HL-60 (cell line): ENCODE data around the gene FABP6.

Experiments used
- DNase-seq, 2 experiments: peaks; one replicate each; pipeline ENCODE4 v3.0.0-alpha.2; 2010 to 2020; ENCODE audit warnings: low read depth in 1 of 2, low spot score in 1 of 2
- H3K27ac ChIP-seq: fragments of 250-450 bp; sonication (Bioruptor Pico); replicated peaks from 2 replicates; pipeline ENCODE4 v1.5.1; 2020; ENCODE audit warnings: mild to moderate bottlenecking, moderate library complexity
- H3K27me3 ChIP-seq: fragments of 250-450 bp; sonication (Bioruptor Pico); 2 replicates; pipeline ENCODE4 v1.5.1; 2021; ENCODE audit warnings: mild to moderate bottlenecking, moderate library complexity; ENCODE audit not compliant: insufficient read depth, poor library complexity, severe bottlenecking
- H3K4me3 ChIP-seq: replicated peaks from 2 replicates; pipeline ENCODE4 v1.5.1; 2011; ENCODE audit warnings: mild to moderate bottlenecking, control low read depth, low read length; ENCODE audit not compliant: insufficient read depth
- CTCF ChIP-seq: IDR thresholded peaks from one replicate; pipeline ENCODE4 v1.5.1; 2011; ENCODE audit warnings: low read length, control low read depth, inconsistent platforms; ENCODE audit not compliant: insufficient read depth
- GABPA ChIP-seq: IDR thresholded peaks from 2 replicates; pipeline ENCODE4 v1.6.1; 2012; ENCODE audit warnings: low read depth
- POLR2AphosphoS5 ChIP-seq: IDR thresholded peaks from 2 replicates; pipeline ENCODE4 v1.6.1; 2012; ENCODE audit warnings: low read depth
- REST ChIP-seq: IDR thresholded peaks from 2 replicates; pipeline ENCODE4 v1.6.1; 2012; ENCODE audit warnings: low read depth; ENCODE audit not compliant: insufficient replicate concordance
- SPI1 ChIP-seq: IDR thresholded peaks from 2 replicates; pipeline ENCODE4 v1.6.1; 2012; ENCODE audit warnings: low read depth, mild to moderate bottlenecking, borderline replicate concordance

FABP6 gene

GRCh38 chr5:160272889-160273288 is 43.6 kb downstream of the FABP6 start:
- DNase-seq: no peak
- H3K27ac ChIP-seq: no peak overlapping the region
- peaks cover 2% of the 10 kb centered on the region for H3K27me3 ChIP-seq
- TF ChIP-seq GABPA (no peak), CTCF (no peak), REST (no peak), POLR2AphosphoS5 (no peak), SPI1 (no peak)
- no peak overlapping the region for H3K4me3 ChIP-seq

- H3K4me3 ChIP-seq: no peak overlapping the region
- TF ChIP-seq CTCF: no peak
- no peak for TF ChIP-seq POLR2AphosphoS5
- TF ChIP-seq SPI1: no peak
- TF ChIP-seq GABPA: no peak
- no peak for TF ChIP-seq REST
- DNase-seq: no peak
- no peak overlapping the region for H3K27ac ChIP-seq
- peaks cover 2% of the 10 kb centered on the region for H3K27me3 ChIP-seq
Measured at GRCh38 chr5:160274483-160274931, 45.2 kb downstream of the FABP6 start.

- no peak for TF ChIP-seq SPI1
- no peak for TF ChIP-seq REST
- no peak for TF ChIP-seq GABPA
- no peak for TF ChIP-seq POLR2AphosphoS5
- no peak for TF ChIP-seq CTCF
- no peak for DNase-seq
- Histone ChIP-seq H3K27ac (no peak overlapping the region), H3K27me3 (peaks cover 2% of the 10 kb centered on the region), H3K4me3 (no peak overlapping the region)
Measured at GRCh38 chr5:160278343-160278742, 49.0 kb downstream of the FABP6 start.
